CD4-positive, alpha-beta T cell treated with Interleukin-15 for 4 hours (primary cell): Measurements from ENCODE around the gene THOC2.
"Not testable (repeated sequence)": the region's sequence is repeated elsewhere in the genome, so short reads cannot be mapped to it uniquely, and the experiment has no call there.

Experiments
- DNase-seq: peaks from one replicate; pipeline ENCODE4 v3.0.0-alpha.2; 2020; ENCODE audit warnings: low spot score

The THOC2 gene

DNA sequence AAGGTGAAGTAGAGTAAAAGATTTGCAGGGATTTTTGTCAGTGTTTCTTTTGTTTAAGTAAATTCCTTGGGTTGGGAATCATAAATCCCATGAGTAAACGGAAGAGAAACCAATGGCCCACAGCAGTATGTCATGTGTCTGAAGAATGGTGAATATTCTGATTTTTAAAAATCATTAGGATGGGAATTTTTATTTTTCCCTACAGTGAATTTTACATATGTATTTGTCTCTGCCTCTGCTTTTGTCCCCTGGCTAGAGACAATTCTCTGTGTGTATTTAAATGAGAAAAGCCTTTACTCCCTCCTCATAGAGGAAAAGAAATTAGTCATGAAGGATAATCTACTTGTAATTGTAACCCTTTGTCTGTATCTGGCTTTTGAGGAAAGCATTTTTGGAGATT lies 152.1 kb downstream of the THOC2 start:
- no peak for DNase-seq

DNA sequence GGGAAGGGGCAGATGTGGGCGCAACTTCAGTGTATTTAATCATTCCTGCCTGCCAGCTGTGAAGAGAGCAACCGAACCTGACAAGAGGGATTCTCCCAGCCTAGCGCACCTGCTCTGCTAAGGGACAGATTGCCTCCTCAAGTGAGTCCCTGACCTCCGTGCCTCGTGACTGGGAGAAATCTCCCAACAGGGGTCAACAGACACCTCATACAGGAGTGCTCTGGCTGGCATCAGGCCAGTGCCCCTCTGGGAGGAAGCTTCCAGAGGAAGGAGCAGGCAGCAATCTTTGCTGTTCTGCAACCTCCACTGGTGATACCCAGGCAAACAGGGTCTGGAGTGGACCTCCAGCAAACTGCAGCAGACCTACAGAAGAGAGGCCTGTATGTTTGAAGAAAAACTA lies 158.8 kb downstream of the THOC2 start:
- DNase-seq: not testable (repeated sequence)

DNA sequence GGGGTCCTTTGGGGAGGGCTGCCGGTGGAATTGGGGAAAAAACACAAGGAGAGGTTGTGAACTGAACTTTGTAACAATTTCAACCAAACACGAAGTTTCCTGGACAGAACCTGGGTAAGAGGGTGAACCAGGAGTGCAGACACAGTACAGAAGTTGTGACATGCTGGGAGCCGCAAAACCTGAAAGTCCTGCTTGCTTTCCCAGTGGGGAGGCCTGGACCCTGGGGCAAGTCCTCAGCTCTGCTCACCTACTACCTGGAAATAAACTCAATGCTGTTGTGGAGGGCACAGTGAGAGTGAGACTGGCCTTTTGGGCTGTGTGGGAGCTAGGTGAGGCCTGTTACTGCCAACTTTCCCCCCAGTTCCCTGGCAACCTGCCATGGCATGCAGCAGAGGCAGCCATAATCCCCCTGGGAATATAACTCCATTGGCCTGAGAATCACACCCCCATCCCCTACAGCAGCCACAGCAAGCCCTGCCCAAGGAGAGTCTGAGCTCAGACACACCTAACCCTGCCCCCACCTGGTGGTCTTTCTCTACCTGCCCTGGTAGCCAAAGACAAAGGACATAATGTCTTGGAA lies 162.8 kb downstream of the THOC2 start:
- no peak for DNase-seq

DNA sequence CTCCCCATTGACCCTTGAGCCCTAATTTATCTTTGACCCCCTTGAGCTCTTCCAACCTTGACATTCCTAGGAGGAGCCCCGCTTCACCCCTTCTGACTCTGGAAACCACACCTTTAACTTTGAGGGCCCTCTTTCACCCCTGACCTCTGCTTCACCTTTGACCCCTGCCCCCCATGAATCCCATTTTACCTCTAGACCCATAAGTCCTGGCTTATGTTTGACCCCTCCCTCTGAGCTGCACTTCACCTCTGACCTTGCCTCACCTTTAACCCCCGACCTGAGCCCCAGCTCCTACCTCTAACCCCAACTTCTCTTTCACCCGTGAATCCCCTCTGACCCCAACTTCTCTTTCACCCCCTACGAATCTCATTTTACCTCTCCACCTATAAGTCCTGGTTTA lies 169.7 kb downstream of the THOC2 start:
- no peak for DNase-seq

DNA sequence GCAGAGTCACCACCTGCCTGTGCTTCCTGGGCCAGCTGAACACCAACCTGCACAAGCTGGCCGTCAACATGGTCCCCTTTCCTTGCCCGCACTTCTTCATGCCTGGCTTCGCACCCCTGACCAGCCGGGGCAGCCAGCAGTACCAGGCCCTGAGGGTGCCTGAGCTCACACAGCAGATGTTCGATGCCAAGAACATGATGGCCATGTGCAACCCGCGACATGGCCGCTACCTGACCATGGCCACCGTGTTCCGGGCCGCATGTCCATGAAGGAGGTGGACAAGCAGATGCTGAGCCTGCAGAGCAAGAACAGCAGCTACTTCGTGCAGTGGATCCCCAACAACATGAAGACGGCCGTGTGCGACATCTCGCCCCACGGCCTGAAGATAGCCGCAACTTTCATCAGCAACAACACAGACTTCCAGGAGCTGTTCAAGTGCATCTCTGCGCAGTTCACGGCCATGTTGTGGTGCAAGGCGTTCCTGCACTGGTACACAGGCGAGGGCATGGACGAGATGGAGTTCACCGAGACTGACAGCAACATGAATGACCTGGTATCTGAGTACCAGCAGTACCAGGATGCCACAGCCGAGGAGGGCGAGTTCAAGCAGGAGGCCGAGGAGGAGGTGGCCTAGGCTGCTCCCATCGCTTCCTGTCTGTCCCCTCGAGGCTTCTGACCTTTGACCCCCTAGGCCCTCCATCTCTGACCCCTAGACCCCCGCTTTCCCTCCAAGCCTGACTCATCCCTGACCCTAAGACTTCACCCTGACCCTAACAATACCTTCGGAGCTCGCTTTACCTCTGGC lies 170.3 kb downstream of the THOC2 start:
- no peak for DNase-seq

DNA sequence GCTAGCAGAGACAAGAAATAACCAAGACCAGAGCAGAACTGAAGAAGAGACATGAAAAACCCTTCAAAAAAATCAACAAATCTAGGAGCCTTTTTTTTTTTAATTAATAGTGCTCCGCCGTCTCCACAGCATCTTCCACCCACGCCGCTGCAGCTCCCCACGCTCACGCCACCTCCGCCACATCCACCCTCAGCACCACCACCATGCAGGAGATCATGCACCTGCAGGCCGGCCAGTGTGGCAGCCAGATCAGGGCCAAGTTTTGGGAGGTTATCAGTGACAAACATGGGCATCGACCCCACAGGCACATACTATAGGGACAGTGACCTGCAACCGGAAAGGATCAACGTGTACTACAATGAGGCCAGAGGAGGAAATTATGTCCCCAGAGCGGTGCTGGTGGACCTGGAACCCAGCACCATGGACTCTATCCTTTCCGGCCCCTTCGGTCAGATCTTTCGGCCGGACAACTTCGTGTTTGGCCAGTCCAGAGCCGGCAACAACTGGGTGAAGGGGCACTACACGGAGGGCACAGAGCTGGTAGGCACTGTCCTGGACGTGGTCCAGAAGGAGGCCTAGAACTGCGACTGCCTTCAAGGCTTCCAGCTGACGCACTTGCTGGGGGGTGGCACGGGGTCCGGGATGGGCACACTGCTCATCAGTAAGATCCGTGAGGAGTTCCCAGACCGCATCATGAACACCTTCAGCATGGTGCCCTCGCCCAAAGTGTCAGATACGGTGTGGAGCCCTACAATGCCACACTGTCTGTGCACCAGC lies 171.2 kb downstream of the THOC2 start:
- no peak for DNase-seq

DNA sequence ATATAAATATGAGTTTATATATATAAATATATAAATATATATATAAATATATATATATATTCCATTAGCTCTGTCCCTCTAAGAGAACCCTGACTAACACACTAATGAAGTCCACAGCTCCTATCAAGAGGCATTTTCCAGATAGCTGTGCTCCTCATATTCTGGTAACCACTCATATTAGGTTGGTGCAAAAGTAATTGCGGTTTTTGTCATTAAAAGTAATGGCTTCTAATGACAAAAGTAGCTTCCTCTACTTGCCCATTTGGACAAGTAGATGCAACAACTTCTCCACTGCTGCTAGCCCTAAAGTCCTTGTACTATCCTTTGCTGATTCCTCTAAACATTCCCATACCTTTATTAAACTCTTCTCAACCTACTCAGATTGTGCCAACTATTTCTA lies 182.0 kb downstream of the THOC2 start:
- no peak for DNase-seq
